ENCODE results near the gene PLEKHM3.

Gene PLEKHM3

DNA sequence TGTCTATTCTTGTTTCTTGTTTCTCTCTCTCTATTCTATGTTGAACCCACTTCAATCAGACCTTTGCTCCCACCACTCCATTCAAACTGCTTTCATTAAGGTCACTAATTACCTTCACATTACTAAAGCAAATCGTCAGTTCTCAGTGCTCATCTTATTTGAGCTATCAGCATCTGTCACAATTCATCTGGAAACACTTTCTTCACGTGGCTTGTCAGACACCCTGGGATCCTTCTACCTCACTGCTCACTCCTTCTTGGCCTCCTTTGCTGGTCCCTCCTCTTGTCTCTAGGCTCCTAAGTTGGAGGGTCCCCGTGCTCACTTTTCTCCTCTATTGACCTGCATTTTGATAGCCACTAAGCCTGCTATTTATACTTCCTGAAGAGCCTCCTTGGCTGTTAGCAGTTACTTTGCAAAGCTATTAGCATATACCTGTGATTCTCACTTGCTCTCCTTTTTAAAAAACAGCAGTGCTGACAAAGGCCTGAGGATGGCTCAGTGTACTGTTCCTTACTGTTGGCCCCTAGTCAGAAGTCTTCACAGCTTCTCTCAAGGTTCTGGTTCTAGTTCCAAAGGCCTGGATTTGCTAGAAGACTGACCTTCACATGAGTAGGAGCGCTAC is 80.2 kb downstream of the PLEKHM3 start:
- no peak for DNase-seq

DNA sequence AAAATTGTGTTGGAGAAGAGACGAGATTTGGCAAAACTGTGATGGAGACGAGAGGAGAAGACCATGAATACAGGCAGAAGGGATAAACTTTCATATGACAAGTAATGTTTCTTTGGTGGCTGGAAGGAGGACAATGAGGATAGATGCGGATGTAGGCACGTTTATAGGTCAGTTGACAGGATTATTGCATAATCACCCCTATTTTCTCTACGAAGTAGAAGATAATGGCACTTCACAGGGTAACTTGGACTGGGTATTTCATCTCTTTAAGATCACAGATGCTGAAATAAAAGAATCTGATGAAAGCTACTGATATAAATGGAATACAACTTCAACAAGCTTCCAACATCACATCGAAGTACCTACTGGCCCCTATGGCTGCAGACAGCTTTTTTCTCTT is 81.0 kb downstream of the PLEKHM3 start:
- no peak for DNase-seq

DNA sequence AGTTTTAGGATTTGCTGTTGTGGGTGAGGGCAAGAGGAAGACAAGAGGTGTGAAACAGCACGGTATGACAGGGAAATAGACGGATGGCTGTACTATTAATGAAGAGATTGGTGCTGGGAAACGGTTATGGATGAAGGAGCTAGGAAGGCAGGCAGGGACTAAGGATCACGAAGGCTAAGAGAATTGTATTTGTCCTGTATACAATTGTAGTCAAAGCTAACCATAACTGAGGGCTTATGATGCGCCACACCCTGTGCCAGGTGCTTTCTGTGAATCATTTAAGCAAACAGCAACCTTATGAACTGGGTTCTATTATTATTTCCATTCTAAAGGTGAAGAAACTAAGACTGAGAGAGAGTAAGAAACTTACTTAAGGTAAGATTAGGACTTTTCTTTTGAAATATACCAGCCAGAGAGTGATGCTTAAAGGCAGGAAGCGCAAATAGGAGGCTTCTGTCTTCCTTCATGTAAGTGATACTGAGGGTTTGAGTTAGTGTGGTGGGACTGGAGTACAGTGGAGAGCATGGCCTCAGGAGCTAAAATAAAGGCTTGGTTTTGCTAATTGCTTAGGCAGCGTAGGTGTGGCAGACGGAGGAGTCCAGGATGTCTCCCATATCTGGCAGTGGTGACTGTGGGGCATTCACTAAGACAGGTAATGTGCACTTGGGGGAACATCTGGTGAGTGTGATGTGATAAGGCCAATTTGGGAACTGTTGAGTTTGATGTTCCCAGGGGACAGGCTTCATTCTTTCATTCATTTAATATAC is 85.8 kb downstream of the PLEKHM3 start:
- DNase-seq = no peak

DNA sequence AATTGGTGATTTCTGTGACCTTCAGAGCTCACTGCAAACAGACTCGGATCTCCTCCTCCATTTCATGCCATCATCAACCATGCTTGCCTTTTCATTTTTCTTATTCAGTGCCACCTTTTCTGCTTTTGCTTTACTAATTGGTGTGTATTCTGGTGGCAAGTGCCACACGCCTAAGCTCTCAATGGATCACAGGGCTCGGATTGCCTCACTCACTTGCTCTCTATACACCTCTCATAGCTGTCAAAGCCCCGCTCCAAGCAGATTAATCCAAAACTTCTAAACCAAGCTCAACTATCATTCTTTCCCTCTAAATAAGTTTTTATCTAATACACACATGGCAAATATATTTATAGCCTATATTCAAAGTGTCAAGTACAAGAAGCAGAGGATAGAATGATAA is 86.4 kb downstream of the PLEKHM3 start:
- no peak for DNase-seq

DNA sequence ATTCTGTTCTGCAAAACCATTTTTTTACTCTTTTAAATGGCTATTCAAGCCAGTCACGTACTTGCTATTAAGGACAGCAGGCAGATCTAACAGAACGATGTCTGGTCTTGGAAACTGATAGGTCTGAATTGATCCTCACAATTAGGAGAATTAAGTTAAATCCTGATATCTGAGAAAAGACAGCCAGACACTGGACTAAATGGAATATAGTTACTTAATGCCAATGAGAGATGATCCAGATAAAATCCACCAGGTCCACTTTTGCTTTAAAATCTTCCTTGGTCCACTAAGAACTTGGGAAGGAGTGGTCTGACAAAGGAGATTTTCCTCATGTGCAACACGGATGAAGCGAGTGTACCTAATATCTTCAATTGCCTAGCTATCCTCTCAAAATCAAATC is 86.9 kb downstream of the PLEKHM3 start:
- no peak for DNase-seq

DNA sequence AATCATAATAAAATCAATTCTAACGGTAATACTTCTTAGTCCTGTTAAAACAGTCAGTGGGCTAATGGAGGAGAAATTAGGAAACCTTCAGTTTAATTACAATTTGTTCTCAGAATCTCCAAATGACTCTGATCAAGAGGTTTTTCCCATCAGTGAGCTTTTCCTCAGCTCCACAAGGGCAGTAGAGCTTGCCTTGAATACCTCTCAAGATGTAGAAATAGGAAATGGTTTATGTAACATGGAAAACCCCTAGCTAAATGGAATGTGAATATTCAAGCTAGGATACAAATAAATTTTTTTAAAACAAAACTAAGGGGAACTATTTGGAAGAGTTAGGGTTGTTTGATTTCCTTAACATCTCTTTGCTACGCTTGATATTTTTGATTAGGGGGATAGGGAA is 87.5 kb downstream of the PLEKHM3 start:
- DNase-seq = no peak

DNA sequence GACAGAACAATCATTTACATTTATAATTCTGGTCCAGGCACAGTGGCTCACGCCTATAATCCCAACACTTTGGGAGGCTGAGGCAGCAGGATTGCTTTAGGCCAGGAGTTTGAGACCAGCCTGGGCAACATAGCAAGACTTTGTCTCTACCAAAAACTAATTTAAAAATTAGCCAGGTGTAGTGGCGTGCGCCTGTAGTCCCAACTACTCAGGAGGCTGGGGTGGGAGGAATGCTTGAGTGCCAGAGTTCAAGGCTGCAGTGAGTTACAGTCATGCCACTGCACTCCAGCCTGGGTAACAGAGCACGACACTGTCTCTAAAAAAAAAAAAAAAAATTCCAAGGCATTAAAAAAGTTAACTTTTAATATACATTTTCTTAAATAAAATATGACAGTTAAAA is 88.1 kb downstream of the PLEKHM3 start:
- DNase-seq = no peak

DNA sequence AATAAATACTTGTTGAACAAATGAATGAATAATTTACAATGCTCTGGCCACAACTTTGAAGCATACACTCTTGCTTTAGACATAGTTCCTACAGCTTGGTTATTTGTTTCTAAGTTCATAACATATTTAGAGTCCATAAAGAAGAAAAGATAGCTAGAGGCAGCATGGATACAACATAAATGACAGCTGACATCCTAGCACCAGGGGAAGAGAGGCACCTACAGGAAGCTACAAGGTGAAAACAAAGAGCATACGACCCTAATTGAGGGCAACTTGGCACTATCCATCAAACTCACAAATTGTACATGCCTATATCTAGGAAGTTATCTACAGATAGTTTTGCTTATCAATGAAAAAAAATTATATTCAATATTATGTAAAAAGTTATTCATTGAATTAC is 88.9 kb downstream of the PLEKHM3 start:
- DNase-seq = no peak

DNA sequence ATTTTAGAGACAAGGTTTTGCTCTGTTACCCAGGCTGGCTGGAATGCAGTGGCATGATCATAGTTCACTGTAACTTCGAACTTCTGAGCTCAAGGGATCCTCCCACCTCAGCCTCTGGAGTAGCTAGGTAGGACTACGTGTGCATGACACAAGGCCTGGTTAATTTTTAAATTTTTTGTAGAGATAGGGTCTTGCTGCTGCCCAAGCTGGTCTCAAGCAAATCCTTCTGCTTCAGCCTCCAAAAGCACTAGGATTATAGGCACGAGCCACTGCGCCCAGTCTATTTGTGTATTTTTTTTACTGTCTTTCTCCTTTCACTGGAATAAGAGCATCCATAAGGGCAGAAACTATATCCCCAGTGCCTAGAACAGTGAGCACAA is 89.3 kb downstream of the PLEKHM3 start:
- DNase-seq = no peak

DNA sequence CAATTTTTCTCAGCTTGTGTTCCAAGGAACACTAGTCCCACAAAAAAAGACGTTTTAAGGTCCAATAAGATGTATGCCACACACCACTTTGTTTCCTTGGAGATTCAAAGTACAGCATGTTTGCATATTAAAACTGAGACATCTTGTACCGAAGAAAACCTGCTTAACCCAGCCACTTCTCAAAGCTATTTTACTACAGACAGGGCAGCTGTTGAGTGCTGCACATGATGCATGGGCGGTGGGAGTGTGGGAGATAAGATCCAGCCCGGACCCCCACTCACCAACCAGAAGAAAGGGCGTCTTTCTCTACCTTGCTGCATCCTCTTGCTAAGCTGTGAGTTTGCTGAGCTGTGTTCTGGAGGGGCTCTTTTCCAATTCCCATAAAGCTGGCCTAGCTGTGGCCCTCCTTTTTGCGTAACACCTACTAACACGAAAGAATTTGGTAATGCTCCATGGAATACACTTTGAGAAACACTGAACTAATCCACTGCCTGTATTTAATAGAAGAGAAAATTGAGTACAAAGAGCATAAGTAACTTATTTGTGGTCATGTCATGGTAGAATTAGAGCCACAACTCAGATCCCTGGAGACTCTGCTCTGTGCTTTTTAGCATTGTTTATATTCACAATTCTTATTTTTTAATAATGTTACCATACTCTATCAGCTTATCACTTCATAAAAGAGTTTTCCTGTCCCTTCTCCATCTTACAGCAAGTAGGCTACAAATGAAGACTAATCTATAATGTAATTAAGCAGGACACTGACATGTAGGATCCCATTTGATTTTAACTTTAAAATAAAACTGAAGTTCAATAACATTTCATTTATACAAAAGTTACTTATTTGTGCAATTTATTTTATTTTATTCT is 90.0 kb downstream of the PLEKHM3 start:
- no peak for DNase-seq

DNA sequence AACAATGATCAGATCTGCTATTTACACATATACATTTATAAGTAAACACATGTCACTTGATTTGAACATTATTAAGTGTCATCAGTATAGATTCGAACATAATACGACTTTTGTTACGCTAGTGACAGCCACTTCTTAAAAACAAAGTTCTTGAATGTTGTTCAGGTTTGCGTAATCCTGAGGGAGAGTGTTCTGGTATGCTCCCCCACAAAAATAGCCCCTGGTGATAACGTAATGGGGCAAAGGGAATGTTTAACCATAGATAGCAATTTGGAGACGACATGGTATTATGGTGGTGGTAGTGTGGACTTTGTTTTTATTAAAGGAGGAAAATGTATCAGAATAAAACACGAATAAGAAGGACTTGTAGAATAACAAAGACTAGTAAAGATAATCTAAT is 90.6 kb downstream of the PLEKHM3 start:
- no peak for DNase-seq

DNA sequence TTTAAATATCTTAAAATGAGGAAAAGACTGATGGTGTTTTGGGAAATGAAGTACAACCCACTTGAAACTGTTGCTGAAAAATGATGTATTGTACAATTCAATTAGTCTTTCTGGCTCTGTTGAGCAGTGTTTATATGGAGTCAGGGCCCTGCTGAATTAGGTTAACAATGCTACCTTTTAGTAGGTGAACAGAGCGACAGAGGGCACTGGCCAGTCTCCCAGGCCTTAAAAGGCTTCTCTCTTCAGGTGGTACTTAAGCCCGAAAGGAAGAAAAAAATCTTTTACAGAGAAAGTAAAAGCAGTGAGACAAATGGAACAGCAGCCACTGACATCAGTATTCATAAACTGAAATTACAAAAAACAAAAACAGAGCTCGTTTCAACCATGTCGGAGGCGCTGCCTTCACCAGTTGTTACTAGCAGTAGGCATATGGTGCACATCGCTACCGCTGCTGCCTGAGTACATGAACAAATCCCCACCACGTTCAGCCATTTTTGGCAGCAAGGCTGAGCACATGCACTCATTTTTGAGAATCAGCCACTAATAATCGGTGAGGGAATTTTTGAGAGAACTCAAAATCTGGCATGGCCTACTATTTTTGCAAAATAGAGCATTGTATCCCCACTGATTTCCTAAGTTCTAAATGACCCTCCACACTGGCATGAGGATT is 91.8 kb downstream of the PLEKHM3 start:
- DNase-seq = no peak

DNA sequence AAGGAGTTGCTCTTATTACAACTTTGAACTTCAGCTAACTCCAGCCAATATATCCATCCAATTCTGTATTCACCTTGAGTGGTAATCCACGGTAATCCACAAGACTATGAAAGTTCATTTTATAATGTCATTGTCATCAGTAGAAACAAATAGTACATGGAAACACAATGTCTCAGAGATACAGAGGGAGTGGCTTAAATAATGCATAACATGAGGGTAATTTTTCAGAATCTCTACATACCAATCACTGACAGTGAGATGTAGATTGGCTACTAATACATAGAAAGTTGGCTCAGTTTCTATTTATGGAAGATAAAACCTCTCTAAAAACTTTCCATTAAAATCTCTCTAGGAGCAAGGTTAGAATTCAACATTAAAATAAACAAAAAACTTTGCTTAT is 93.2 kb downstream of the PLEKHM3 start:
- DNase-seq = no peak

DNA sequence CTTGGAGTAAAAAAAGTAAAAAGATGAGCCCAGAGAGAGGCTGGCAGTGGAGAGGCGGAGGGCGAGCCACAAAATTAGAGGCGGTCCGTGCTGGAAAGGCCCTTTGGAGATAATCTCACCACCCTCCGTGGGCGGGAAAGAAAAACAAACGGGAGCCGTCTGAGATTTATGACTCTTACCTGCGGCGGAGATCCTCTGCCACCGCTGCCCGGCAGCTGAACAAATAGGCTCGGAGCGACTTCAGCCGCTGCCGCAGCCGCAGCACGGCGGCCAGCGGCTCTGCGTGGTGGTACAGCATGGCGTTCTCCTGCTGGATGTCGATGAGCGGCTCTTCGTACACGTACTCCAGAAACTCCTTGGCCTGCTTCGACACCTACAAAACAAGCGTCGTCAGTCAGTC is 94.6 kb downstream of the PLEKHM3 start:
- DNase-seq = no peak

DNA sequence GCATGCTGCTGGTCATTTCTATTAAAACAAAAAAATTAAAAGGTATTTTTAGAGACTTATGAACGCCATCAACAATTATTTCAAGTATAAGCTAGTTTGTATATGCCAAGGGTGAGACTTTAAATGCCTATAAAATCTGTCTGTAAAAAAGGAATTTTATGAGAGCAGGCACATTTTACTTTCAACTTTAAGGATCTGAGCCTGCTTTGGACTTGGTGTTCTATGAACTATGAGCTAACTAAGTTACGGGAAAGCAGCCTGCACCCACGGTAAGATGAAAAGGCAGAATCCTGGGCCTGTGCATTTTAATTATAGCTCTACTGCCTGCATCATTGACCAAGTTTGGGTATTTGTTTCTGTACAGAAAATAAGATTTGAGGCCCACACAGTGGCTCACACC is 95.4 kb downstream of the PLEKHM3 start:
- no peak for DNase-seq

DNA sequence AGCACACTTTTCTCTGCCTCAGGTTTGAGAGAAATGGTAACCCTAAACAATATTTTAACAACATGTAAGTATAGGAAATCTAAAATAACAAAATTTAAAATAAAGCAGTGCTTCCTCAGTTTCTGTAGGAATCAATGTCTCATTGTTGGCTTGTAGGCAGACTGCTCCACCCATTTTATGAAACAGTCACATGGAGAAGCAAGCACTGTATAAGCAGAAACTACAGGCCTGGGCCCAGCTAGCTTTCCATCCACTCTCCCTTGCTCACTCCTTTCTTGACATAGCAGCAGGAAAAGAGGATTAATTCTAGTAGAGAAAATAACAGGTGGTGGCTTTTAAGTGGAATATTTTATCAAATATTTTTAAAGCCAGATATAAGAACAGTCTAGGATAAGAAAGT is 97.2 kb downstream of the PLEKHM3 start:
- DNase-seq = no peak

DNA sequence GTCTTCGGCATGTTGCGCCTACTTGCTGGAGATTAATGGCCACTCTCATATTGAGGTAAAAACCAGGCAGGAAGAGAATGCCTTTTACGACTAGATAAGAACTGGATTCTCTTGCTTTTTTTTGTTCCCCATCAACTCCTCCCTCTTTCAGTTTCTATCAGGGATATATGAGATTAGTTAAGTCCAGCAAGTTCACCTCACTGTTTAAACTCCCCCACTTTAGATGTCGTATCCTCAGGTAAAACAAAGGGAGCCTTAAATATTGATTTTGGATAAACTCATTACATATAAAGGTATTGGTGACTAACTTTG is 98.4 kb downstream of the PLEKHM3 start:
- no peak for DNase-seq

DNA sequence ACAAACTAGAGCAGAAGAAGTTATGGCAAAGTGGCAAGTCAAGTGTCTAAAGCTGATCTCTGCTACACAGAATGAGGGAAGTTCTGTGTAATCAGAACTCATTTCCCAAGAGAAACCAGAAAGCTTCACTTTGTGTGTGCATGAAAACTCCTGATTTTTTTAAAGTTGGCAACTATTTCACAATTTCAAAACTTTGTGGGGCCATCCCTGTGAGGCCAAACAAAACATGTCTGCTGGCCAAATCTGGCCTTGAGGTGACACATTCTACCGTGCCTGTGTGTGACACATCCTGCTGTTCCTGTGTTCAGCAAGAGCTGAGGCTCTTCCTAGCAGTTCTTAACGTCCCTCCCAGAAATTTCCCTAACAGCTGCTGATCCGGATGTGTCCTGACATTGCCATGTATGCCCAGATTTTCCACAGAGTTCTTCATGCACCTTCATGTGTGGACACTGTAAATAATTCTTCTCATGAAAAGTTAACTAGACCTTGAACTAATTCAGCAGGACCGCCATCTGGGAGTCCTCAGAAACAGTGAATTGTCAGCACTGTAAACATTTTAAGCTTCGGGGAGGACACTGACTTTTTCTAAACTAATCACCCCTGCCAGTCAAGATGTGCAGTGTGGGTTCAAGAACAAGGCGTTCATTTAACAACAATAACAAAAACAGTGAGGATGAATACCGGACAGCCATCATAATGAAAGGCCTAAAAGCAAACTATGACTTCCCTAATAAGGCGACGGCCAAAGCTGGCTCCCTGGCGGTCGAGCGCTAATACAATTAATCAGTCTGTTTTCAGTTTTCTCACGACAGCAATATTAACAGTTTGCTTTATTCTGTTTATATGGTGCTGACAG is 99.0 kb downstream of the PLEKHM3 start:
- peak; percentile 68 for DNase-seq

DNA sequence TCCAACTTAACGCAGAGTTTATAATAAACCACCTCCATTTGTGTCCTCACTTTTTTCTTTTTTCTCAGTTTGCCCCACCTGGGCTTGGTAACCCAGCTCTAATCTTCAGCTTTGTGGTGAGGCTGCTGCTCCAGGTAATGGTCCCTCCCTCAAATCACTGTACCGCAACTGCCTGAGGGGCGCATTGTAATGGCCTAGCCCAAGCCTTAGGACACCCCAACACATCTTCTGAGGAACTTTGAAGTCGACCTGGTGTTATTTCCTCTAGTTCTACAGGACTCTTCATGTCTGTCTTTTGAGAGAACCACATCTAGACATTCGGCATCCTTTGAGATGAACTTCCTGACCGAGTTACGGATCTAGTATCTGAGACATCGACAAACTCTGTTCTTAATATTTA is 99.7 kb downstream of the PLEKHM3 start:
- DNase-seq = no peak

DNA sequence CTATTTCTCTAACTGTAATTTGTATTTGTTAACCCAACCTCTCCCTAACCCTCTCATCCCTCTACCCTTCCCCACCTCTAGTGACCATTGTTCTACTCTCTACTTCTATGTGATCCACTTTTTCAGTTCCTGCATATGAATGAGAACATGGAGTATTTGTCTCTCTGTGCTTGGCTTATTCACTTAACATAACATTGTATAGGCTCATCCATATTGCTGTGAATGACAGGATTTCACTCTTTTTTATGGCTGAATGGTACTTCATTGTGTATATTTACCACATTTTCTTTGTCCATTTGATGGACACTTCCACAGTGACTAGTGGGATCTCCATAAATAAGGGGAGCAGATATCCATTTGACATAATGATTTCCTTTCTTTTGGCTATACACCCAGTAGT is 103.7 kb downstream of the PLEKHM3 start:
- no peak for DNase-seq

DNA sequence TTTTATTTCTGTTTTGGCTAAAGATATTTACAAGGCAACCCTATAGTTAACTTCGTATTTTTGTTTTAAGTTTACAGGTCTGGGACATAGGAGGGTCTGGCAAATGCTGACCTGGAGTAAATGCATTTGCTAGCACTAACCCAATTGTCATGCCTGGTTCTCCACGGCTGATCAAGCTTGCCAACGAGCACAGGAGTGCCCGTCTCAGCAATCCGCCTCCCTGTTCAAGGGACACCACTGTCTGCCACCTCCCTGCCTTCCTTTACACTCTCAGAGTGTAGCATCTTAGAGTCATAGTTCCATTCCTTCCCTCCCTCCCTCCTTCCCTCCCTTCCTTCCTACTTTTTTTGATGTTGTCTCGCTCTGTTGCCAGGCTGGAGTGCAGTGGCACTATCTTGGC is 104.6 kb downstream of the PLEKHM3 start:
- no peak for DNase-seq

DNA sequence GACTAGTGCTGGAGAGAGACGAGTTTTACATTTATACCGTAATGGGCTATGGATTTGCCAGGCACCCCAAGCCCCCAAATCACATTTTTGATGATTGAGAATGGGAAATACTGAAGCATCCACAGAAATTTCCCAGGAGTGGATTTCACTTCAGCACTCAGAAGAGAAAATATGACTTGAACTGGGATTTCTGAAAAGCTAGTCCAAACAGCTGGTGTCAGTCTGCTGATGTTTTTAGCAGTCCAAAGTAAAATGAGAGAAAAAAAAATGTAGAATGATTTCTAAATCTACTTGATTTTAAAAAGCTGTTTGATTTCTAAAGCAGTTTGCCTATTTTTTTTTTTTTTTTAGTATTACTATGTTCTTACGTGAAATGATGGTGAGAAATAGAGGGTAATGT is 105.0 kb downstream of the PLEKHM3 start:
- DNase-seq = no peak
